ENCODE measurements around the gene BTD.

BTD gene

DNA sequence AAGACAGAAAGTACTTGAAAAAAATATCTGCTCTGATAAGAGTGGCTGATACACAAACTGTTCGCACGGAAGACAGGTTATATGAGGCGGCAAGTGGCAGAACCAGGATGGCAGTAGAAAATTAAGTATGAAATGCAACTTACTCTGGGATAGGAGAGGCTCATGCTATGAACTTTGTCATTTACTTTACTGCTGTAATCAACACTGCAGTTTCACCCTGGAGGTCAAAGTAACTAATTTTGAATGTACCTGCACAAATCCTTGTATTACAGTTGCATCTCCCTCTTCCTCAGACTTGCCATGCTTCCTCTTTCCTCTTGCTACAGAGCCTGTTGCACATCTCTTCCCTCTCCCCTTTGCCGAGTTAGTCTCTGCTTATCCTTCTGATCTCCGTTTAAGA is 39.0 kb upstream of the BTD start:
- peaks cover 71% of the 10 kb centered on the region for H3K36me3 ChIP-seq (ENCODE audit: insufficient read depth, low read length)
- H3K9ac ChIP-seq (ENCODE audit: low read length): no peak overlapping the region
- H3K79me2 ChIP-seq (ENCODE audit: insufficient read depth, low read length): no peaks in the 10 kb centered on the region
- no peak overlapping the region for H3K4me3 ChIP-seq (ENCODE audit: low read depth, low read length, poor library complexity, severe bottlenecking)
- no peak overlapping the region for H2AFZ ChIP-seq (ENCODE audit: low read length)
- TF ChIP-seq EZH2 (IDR thresholded peaks at IDR 0.05; ENCODE audit: borderline replicate concordance, low read length): no peak
- no peaks in the 10 kb centered on the region for H3K9me2 ChIP-seq (ENCODE audit: low read depth, low read length)
- H3F3A ChIP-seq (ENCODE audit: insufficient read depth, low read length): no peaks in the 10 kb centered on the region
- no peaks in the 10 kb centered on the region for H3K9me3 ChIP-seq (ENCODE audit: low read length)
- H4K20me1 ChIP-seq (ENCODE audit: insufficient read depth, low read length): no peaks in the 10 kb centered on the region; the same call in 1 of the 2 replicates
- no peak overlapping the region for H3K4me2 ChIP-seq (ENCODE audit: low read length)
- no peaks in the 10 kb centered on the region for H3K4me1 ChIP-seq (ENCODE audit: insufficient read depth, low read length, severe bottlenecking)
- no peak overlapping the region for H3K27ac ChIP-seq (ENCODE audit: low read depth, low read length, poor library complexity, severe bottlenecking)
- H3K27me3 ChIP-seq (ENCODE audit: insufficient read depth, low read length): no peaks in the 10 kb centered on the region

DNA sequence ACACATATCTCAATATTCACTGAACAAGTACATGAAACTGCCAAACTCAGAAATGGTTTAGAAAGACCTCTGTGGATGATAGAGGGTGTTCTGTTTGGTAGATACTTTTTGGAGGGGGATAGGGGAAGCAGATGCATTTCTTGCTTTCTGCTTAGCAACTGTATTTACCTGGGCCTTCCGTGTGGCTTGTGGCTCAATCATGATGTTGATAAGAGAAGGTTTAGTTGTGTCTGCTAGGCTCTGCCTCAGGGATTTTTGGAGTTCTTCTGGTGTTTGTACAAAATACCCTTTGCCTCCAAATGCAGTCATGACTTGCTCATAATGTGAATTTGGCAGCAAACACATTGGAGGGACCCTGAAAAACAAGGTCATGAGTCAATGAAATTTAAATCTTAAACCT is 38.4 kb upstream of the BTD start:
- Histone ChIP-seq H3F3A (ENCODE audit: insufficient read depth, low read length) (no peaks in the 10 kb centered on the region), H3K79me2 (ENCODE audit: insufficient read depth, low read length) (no peaks in the 10 kb centered on the region), H3K4me1 (ENCODE audit: insufficient read depth, low read length, severe bottlenecking) (no peaks in the 10 kb centered on the region), H4K20me1 (ENCODE audit: insufficient read depth, low read length) (no peaks in the 10 kb centered on the region; the same call in 1 of the 2 replicates), H3K9ac (ENCODE audit: low read length) (no peak overlapping the region), H3K27ac (ENCODE audit: low read depth, low read length, poor library complexity, severe bottlenecking) (no peak overlapping the region), H3K9me3 (ENCODE audit: low read length) (no peaks in the 10 kb centered on the region), H3K36me3 (ENCODE audit: insufficient read depth, low read length) (peaks cover 77% of the 10 kb centered on the region), H3K4me3 (ENCODE audit: low read depth, low read length, poor library complexity, severe bottlenecking) (no peak overlapping the region), H3K4me2 (ENCODE audit: low read length) (no peak overlapping the region), H3K9me2 (ENCODE audit: low read depth, low read length) (no peaks in the 10 kb centered on the region), H3K27me3 (ENCODE audit: insufficient read depth, low read length) (no peaks in the 10 kb centered on the region), H2AFZ (ENCODE audit: low read length) (no peak overlapping the region)
- no peak for TF ChIP-seq EZH2 (IDR thresholded peaks at IDR 0.05; ENCODE audit: borderline replicate concordance, low read length)

DNA sequence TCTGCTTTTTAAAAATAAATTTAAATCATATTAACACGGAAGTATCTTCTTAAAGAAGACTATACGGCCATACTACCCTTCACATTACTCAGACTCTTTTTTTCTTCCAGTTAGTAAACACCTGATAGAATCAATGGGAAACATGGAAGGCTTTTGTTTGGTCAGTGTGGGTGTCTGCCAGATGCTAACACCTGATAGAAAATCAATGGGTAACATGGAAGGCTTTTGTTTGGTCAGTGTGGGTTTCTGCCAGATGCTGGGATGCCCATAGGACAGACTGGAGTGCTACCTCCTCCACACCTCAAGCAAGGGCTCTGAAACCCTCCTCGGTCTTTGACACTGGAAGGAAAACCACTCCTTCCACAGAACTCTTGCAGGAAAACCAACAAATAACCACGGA is 29.4 kb upstream of the BTD start:
- Histone ChIP-seq H2AFZ (ENCODE audit: low read length) (no peak overlapping the region), H3K4me3 (ENCODE audit: low read depth, low read length, poor library complexity, severe bottlenecking) (no peak overlapping the region), H3K4me1 (ENCODE audit: insufficient read depth, low read length, severe bottlenecking) (no peaks in the 10 kb centered on the region), H3K4me2 (ENCODE audit: low read length) (no peak overlapping the region), H3K79me2 (ENCODE audit: insufficient read depth, low read length) (no peaks in the 10 kb centered on the region), H3K9me3 (ENCODE audit: low read length) (no peaks in the 10 kb centered on the region), H3K27ac (ENCODE audit: low read depth, low read length, poor library complexity, severe bottlenecking) (no peak overlapping the region), H3K9ac (ENCODE audit: low read length) (no peak overlapping the region), H3K27me3 (ENCODE audit: insufficient read depth, low read length) (no peaks in the 10 kb centered on the region), H4K20me1 (ENCODE audit: insufficient read depth, low read length) (no peaks in the 10 kb centered on the region), H3K36me3 (ENCODE audit: insufficient read depth, low read length) (peaks cover 50% of the 10 kb centered on the region; the same call in 1 of the 2 replicates), H3K9me2 (ENCODE audit: low read depth, low read length) (no peaks in the 10 kb centered on the region), H3F3A (ENCODE audit: insufficient read depth, low read length) (no peaks in the 10 kb centered on the region)
- TF ChIP-seq, protein P1, sequence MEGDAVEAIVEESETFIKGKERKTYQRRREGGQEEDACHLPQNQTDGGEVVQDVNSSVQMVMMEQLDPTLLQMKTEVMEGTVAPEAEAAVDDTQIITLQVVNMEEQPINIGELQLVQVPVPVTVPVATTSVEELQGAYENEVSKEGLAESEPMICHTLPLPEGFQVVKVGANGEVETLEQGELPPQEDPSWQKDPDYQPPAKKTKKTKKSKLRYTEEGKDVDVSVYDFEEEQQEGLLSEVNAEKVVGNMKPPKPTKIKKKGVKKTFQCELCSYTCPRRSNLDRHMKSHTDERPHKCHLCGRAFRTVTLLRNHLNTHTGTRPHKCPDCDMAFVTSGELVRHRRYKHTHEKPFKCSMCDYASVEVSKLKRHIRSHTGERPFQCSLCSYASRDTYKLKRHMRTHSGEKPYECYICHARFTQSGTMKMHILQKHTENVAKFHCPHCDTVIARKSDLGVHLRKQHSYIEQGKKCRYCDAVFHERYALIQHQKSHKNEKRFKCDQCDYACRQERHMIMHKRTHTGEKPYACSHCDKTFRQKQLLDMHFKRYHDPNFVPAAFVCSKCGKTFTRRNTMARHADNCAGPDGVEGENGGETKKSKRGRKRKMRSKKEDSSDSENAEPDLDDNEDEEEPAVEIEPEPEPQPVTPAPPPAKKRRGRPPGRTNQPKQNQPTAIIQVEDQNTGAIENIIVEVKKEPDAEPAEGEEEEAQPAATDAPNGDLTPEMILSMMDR (IDR thresholded peaks at IDR 0.05; ENCODE audit: low read length): no peak
- no peak for TF ChIP-seq EZH2 (IDR thresholded peaks at IDR 0.05; ENCODE audit: borderline replicate concordance, low read length)

DNA sequence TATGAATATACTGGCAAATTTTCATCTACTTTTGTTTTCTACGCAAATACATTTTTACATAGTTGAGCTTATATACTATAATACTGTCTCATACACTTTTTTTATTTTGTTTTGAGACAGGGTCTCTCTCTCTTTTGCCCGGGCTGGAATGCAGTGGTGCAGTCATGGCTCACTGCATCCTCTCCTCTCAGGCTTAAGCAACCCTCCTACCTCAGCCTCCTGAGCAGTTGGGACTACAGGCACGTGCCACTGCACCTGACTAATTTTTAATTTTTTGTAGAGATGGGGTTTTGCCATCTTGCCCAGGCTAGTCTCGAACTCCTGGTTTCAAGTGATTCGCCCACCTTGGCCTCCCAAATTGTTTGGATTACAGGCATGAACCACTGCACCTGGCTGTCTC is 26.1 kb upstream of the BTD start:
- peaks cover 44% of the 10 kb centered on the region; the same call in 1 of the 2 replicates for H3K36me3 ChIP-seq (ENCODE audit: insufficient read depth, low read length)
- H3K4me2 ChIP-seq (ENCODE audit: low read length): no peak overlapping the region
- no peaks in the 10 kb centered on the region for H3K9me2 ChIP-seq (ENCODE audit: low read depth, low read length)

More for the DNA sequence above, 26.1 kb upstream of the BTD start:
- Histone ChIP-seq H3K9ac (ENCODE audit: low read length) (no peak overlapping the region), H3F3A (ENCODE audit: insufficient read depth, low read length) (no peaks in the 10 kb centered on the region), H3K27ac (ENCODE audit: low read depth, low read length, poor library complexity, severe bottlenecking) (no peak overlapping the region), H2AFZ (ENCODE audit: low read length) (no peak overlapping the region), H3K4me3 (ENCODE audit: low read depth, low read length, poor library complexity, severe bottlenecking) (no peak overlapping the region), H3K27me3 (ENCODE audit: insufficient read depth, low read length) (no peaks in the 10 kb centered on the region), H3K79me2 (ENCODE audit: insufficient read depth, low read length) (no peaks in the 10 kb centered on the region), H3K9me3 (ENCODE audit: low read length) (no peaks in the 10 kb centered on the region), H4K20me1 (ENCODE audit: insufficient read depth, low read length) (no peaks in the 10 kb centered on the region), H3K4me1 (ENCODE audit: insufficient read depth, low read length, severe bottlenecking) (no peaks in the 10 kb centered on the region)
- TF ChIP-seq, protein P1 (IDR thresholded peaks at IDR 0.05; ENCODE audit: low read length): no peak
- TF ChIP-seq EZH2 (IDR thresholded peaks at IDR 0.05; ENCODE audit: borderline replicate concordance, low read length): no peak

Data from OCI-LY1 (cell line).